NCI-H2196 (cell line): ENCODE results near the gene CTNNBL1.
"Not testable (repeated sequence)": the region's sequence is repeated elsewhere in the genome, so short reads cannot be mapped to it uniquely, and the experiment has no call there.

ENCODE experiments used
- DNase-seq: peaks from one replicate; lab custom pipeline; 2025; ENCODE audit not compliant: unreplicated experiment; lab: John Stamatoyannopoulos, UW

CTNNBL1 gene

GRCh38 chr20:37677969-37678861 lies 15.6 kb upstream of the CTNNBL1 start:
- DNase-seq, result no peak

GRCh38 chr20:37679751-37680150 lies 14.1 kb upstream of the CTNNBL1 start:
- not testable (repeated sequence) for DNase-seq

DNA sequence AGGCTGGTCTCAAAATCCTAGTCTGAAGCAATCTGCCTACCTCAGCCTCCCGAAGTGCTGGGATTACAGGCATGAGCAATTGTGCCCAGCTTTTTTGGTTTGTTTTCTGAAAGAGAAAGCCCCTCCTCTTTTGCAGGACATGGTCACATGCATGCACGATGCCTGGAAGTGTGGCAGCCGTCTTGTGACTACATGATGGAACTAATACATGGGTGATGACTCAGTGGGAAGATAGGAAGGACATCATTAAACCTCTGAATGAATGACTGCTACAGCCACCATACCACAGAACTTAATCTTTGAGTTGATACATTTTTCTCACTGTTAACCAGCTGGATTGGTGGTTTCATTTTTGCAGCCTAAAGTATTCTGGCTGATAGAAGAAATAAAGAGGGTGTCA lies 13.4 kb upstream of the CTNNBL1 start:
- no peak for DNase-seq

DNA sequence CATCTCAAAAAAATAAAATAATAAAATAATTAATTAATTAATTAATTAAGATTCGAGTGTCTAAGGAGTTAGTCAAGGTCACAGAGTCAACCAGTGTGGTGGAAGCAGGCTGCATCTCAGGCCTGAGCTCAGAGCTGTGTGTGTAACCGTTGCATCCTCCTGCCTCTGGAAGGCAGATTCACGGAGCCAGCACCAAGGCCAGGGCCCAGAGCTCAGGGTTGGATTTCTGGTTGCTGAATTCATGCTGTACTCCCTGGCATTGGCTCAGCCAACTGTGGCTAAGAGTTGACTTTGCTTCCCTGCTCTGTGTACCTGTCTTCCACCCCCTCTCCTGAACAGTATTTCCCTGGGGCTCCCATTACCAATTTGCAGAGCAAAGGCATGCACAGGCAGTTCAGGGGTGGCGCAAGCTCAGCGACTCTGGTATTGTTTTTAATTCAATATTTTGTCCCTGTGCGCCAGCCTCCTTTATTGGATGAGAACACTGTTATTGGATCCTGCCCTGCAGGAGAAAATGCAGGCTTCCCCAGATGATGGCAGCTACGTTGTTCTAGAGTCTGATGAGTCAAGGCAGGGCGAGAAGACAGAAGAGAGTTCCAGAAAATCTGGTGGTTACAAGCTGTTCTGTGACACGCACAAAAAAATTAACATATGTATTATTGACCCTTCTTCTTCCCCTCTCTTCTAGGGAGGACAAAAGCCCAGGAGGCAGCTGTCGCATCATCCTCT lies 12.3 kb upstream of the CTNNBL1 start:
- no peak for DNase-seq

GRCh38 chr20:37683146-37683545 lies 10.7 kb upstream of the CTNNBL1 start:
- not testable (repeated sequence) for DNase-seq

- DNase-seq, result no peak
Observed at GRCh38 chr20:37686762-37687477, 6.9 kb upstream of the CTNNBL1 start.

- DNase-seq, result no peak
Observed at GRCh38 chr20:37687478-37687805, 6.4 kb upstream of the CTNNBL1 start.

DNA sequence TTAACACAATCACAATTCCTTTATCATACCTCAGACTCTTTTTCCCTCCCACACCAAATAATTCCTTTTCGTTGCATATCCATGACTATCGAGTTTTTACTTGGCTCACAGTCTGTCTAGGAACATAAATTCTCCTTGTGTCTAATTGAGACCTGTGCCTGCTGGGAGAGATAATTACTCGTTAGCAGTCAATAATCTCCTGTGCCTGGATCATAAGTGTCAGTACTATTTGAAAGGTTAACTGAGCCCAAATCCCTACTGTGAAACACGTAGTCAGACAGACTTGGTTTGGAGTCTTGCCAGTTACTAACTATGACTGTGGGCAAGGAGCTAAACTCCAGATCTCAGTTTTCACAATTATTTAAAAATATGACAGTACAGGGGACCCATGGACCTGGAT lies 5.7 kb upstream of the CTNNBL1 start:
- no peak for DNase-seq

DNA sequence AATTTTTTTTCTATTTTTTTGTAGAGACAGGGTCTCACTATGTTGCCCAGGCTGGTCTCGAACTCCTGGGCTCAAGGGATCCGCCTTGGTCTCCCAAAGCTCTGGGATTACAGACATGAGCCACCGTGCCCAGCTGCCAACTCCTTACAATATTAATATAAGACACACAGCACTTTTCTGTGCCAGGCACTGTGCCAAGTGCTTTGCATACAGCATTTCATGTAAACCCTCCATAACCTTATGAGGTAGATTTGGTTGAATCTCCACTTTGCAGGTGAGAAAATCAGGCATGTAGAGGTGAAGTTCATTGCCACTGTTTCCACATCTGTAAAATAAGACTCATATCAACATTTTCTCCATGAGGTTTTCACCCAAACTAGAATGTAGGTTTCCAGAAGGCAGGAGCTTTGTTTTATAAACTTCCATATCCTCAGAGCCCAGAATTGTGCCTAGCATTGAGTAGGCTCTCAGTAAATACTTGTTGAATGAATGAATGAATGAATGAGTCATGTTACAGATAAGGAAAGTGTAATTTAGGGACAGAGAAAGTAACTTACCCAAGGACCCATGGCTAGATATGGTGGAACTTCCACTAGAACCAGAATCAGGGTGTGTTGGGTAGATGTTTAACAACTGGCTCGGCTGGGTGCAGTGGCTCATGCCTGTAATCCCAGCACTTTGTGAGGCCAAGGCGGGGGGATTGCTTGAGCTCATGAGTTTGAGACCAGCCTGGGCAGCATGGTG lies 3.0 kb upstream of the CTNNBL1 start:
- DNase-seq, result no peak

GRCh38 chr20:37692459-37693166 lies 1.2 kb upstream of the CTNNBL1 start:
- no peak for DNase-seq

- DNase-seq, result no peak
Observed at GRCh38 chr20:37693242-37693634, 592 bp upstream of the CTNNBL1 start.

GRCh38 chr20:37695684-37696342 lies 2.0 kb downstream of the CTNNBL1 start:
- DNase-seq, result no peak

- no peak for DNase-seq
Observed at GRCh38 chr20:37697314-37697713, 3.5 kb downstream of the CTNNBL1 start.

DNA sequence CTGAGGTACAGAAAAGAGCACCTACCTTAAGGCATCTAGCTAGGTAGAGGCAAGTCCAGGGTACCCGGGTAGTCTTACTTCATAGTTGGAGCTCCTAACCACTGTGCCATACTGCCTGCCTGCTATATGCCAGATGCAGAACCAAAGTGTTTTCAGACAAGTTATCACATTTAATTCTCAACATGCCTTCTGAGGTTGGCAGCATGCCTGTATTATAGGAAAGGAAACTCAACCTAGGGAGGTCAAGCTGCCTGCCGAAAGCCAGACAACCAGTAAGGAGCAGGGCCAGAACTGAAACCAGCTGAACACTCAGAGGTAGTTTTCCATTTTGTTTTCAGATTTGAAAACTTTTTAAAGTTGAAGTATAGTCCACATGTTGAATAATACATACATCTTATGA lies 5.4 kb downstream of the CTNNBL1 start:
- DNase-seq, result no peak

- no peak for DNase-seq
Observed at GRCh38 chr20:37700301-37700700, 6.5 kb downstream of the CTNNBL1 start.

DNA sequence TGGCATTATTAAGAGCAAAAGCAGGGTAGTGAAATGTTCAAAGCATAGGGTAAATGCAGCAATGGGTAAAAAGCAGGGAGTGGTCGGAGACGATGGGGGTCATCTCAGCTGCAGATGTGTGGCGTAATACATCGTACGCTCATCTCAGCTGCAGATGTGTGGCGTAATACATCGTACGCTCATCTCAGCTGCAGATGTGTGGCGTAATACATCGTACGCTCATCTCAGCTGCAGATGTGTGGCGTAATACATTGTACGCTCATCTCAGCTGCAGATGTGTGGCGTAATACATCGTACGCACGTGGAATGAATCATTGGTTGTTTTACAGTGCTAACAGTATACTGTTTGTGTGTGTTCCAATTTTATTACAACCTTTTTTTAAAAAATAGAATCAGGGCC lies 7.8 kb downstream of the CTNNBL1 start:
- not testable (repeated sequence) for DNase-seq

DNA sequence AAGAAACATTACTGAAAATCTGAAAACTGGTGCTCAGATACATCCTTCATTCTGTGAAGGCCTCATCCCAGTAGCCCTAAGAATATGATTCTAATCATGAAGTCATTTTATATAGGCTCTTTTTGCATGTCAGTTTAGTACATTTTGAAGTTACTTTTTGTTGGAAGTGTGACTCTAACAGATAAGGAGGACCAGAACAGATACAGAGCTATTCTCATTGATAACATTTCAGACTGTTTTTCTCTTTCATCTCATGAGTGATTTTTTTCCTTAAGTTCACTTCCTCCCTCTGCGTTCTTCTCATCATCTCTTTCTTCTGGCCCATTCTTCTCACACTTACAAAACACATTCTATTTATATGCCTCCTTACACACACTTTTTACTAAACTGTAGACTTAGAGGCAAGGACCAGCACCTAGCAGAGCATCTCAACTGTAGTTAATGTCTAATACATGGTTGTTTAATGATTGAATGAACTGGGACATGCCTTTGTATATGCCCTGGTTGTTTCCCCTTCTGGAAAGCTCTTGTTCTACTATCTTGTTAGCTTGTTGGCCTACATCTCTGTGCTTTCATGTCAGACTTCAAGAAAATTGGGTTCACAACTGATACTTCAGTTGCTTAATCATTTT lies 8.7 kb downstream of the CTNNBL1 start:
- no peak for DNase-seq

- DNase-seq, result no peak
Observed at GRCh38 chr20:37703035-37703845, 9.4 kb downstream of the CTNNBL1 start.

DNA sequence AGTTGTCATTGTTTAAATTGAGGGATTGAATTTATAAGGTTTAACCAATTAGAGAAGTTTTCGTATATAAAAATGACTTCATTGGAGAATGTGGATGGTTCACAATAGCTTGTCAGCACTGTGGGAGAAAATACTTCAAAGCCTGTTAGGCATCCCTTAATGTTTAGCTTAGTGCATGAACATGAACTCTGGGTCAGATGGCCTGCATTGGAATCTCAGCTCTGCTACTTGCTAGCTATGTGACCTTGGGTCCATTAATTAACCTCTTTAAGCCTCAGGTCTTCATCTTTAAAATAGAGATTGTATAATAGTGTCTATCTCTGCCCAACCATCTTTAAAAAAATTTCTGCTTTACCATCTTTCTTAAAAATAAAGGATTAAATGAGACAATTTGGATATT lies 11.1 kb downstream of the CTNNBL1 start:
- no peak for DNase-seq
